Keratinocyte (primary cell): ENCODE results near the gene BBS7. TPM values are rescaled to one million over a fixed set of nuclear protein-coding genes. Genes with fewer than 3 reads are reported as not detected.

Source experiments
- DNase-seq: peaks from one replicate; pipeline ENCODE4 v3.0.0-alpha.2; 2011; ENCODE audit warnings: low read depth, missing footprints, low spot score
- FAIRE-seq: peaks from 2 replicates; lab custom pipeline; 2011; peaks lifted over from hg19 to GRCh38; lab: Jason Lieb, UNC
- H2AFZ ChIP-seq: 2 replicates; pipeline ENCODE4 v1.6.0; 2012; ENCODE audit warnings: low read length, control low read depth, inconsistent platforms; ENCODE audit not compliant: control insufficient read depth
- H3K27ac ChIP-seq: 2 replicates; pipeline ENCODE4 v1.5.1; 2011; ENCODE audit warnings: low read length; ENCODE audit not compliant: control insufficient read depth, insufficient read depth
- H3K27me3 ChIP-seq: 3 replicates; pipeline ENCODE4 v1.6.0; 2011; ENCODE audit warnings: low read length; ENCODE audit not compliant: control insufficient read depth, insufficient read depth; ENCODE audit errors: extremely low read depth
- H3K36me3 ChIP-seq, 2 experiments: 2 replicates in 1 of 2; 3 replicates in 1 of 2; pipeline ENCODE4 v1.5.1; 2011; ENCODE audit warnings: low read length in 2 of 2, mild to moderate bottlenecking in 1 of 2; ENCODE audit not compliant: control insufficient read depth in 2 of 2, insufficient read depth in 2 of 2; ENCODE audit errors: extremely low read depth in 1 of 2
- H3K4me1 ChIP-seq: 3 replicates; pipeline ENCODE4 v1.5.1; 2011; ENCODE audit warnings: low read length; ENCODE audit not compliant: control insufficient read depth, insufficient read depth; ENCODE audit errors: extremely low read depth
- H3K4me2 ChIP-seq: 3 replicates; pipeline ENCODE4 v1.6.0; 2011; ENCODE audit warnings: low read depth, low read length; ENCODE audit not compliant: control insufficient read depth, insufficient read depth; ENCODE audit errors: extremely low read depth
- H3K4me3 ChIP-seq, 3 experiments: fragments of 200-600 bp in 1 of 3; sonication (generic) in 1 of 3; 2 replicates in 2 of 3; 3 replicates in 1 of 3; pipeline ENCODE4 v1.5.1; 2011 to 2016; ENCODE audit warnings: low read length in 3 of 3, mild to moderate bottlenecking in 3 of 3, control low read depth in 2 of 3, inconsistent platforms in 1 of 3, low read depth in 1 of 3, mixed read lengths in 1 of 3, mixed run types in 1 of 3, moderate library complexity in 1 of 3; ENCODE audit not compliant: control insufficient read depth in 2 of 3, insufficient read depth in 2 of 3; ENCODE audit errors: extremely low read depth in 1 of 3
- H3K79me2 ChIP-seq: 2 replicates; pipeline ENCODE4 v1.6.0; 2012; ENCODE audit warnings: low read length; ENCODE audit not compliant: control insufficient read depth, insufficient read depth
- H3K9ac ChIP-seq: 3 replicates; pipeline ENCODE4 v1.6.0; 2011; ENCODE audit warnings: low read length; ENCODE audit not compliant: control insufficient read depth, insufficient read depth; ENCODE audit errors: extremely low read depth
- H3K9me1 ChIP-seq: 3 replicates; pipeline ENCODE4 v1.6.0; 2011; ENCODE audit warnings: low read length; ENCODE audit not compliant: control insufficient read depth, insufficient read depth; ENCODE audit errors: extremely low read depth
- H3K9me3 ChIP-seq: 2 replicates; pipeline ENCODE4 v1.5.1; 2012; ENCODE audit warnings: low read depth, low read length; ENCODE audit not compliant: control insufficient read depth
- H4K20me1 ChIP-seq: 3 replicates; pipeline ENCODE4 v1.6.0; 2011; ENCODE audit warnings: low read length; ENCODE audit not compliant: control insufficient read depth, insufficient read depth; ENCODE audit errors: extremely low read depth
- EZH2 ChIP-seq: IDR thresholded peaks from one replicate; pipeline ENCODE4 v1.6.1; 2012; ENCODE audit warnings: inconsistent platforms, mild to moderate bottlenecking, low read length, moderate library complexity
- dilution Hi-C: fragments of 300-500 bp; cut with MboI; formaldehyde crosslinking; loops from one replicate; pipeline ENCODE4 v1.7.0; 2020; ENCODE audit warnings: low sequenced_read_pairs; ENCODE audit not compliant: extremely low pct_ligation_motif_present
- polyA plus RNA-seq, 5 experiments: library from polyadenylated mRNA; depleted of rRNA in 3 of 5; stranded (reverse) in 3 of 5; stranded (forward) in 1 of 5; unstranded in 1 of 5; fragments of >200 nt; gene quantifications; 1 replicate in 1 of 5; 2 replicates in 3 of 5; 3 replicates in 1 of 5; pipeline versions ENCODE4 v1.2.1 to v1.2.3, GENCODE V29; 2011 to 2012; ENCODE audit warnings: missing spikeins in 2 of 5, low read depth in 1 of 5, low replicate concordance in 1 of 5
- TF ChIP-seq, protein P1 (sequence below), 3 experiments: IDR thresholded peaks in 1 of 3; conservative IDR thresholded peaks in 1 of 3; optimal IDR thresholded peaks in 1 of 3; 2 replicates in 2 of 3; 3 replicates in 1 of 3; pipeline versions ENCODE3 to v1.5.1; 2011; ENCODE audit warnings: low read length in 3 of 3, mild to moderate bottlenecking in 3 of 3, moderate library complexity in 2 of 3, control low read depth in 1 of 3, inconsistent platforms in 1 of 3; ENCODE audit not compliant: insufficient read depth in 2 of 3; ENCODE audit errors: extremely low read depth in 1 of 3

The BBS7 gene
- polyA plus RNA-seq, 1 donor (not counting 4 experiments of a cell fraction or from before 2014, with no cell fraction given) = 34.8 TPM

DNA sequence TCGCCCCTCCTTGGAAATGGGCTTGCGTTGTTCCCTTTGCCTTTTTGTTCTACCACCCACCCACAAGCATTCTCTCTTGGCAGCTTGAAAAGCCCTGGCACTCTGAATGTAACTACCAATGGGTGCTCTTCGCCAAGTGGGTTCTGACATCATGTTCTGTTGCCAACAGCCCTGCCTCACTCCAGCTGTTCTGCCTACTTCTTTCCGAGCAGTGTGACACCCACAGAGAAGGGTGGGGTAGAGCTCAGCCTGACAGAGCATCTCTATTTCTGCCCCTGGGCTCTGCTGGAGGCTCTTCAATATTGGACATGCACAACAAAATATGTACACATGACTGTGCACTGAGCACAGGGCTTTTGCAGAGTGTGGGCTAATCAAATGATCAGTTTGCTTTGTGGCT, 84.8 kb downstream of the BBS7 start:
- peak overlapping the region; percentile 41 for H2AFZ ChIP-seq
- dilution Hi-C loops = no loop called here

DNA sequence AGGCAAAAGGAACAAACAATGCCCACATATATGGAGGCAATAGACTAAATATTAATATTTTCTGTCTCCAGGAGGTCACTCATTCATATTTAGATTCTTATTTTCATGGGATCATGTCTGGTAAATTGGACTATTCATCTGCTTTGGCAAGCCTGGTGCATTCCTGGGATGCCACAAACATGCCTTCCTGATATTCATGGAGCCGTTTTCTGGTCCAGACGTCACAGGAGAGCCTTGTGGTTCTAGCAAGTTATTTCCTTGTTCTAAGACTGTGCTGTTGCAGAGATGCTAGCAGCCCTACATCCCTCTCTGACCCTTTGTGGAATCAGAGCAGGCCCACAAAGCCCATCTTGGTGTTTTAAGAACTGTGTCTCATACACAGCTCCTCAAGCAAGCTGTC, 85.3 kb downstream of the BBS7 start:
- Histone ChIP-seq H3K36me3 (no peaks in the 10 kb centered on the region), H2AFZ (peak overlapping the region; percentile 41), H3K4me1 (peaks cover 22% of the 10 kb centered on the region), H3K4me2 (peak overlapping the region; percentile 25), H4K20me1 (no peaks in the 10 kb centered on the region), H3K79me2 (no peaks in the 10 kb centered on the region), H3K4me3 (no peak overlapping the region), H3K27me3 (no peaks in the 10 kb centered on the region), H3K9ac (no peak overlapping the region), H3K27ac (peak overlapping the region; percentile 39), H3K9me3 (no peaks in the 10 kb centered on the region), H3K9me1 (peaks cover 2% of the 10 kb centered on the region)
- FAIRE-seq (peak; percentile 92), DNase-seq (peak; percentile 52)
- TF ChIP-seq, protein P1, sequence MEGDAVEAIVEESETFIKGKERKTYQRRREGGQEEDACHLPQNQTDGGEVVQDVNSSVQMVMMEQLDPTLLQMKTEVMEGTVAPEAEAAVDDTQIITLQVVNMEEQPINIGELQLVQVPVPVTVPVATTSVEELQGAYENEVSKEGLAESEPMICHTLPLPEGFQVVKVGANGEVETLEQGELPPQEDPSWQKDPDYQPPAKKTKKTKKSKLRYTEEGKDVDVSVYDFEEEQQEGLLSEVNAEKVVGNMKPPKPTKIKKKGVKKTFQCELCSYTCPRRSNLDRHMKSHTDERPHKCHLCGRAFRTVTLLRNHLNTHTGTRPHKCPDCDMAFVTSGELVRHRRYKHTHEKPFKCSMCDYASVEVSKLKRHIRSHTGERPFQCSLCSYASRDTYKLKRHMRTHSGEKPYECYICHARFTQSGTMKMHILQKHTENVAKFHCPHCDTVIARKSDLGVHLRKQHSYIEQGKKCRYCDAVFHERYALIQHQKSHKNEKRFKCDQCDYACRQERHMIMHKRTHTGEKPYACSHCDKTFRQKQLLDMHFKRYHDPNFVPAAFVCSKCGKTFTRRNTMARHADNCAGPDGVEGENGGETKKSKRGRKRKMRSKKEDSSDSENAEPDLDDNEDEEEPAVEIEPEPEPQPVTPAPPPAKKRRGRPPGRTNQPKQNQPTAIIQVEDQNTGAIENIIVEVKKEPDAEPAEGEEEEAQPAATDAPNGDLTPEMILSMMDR (optimal IDR thresholded peaks at IDR 0.05 in 1 of 3, IDR thresholded peaks at IDR 0.05 in 1 of 3, conservative IDR thresholded peaks at IDR 0.05 in 1 of 3; ENCODE audit: extremely low read depth in 1 of 3, insufficient read depth in 2 of 3, low read length in 3 of 3) = no peak
- TF ChIP-seq EZH2 = no peak
- dilution Hi-C loops = no loop called here

More for the DNA sequence above, 84.8 kb downstream of the BBS7 start:
- peaks cover 2% of the 10 kb centered on the region for H3K9me1 ChIP-seq
- H3K4me2 ChIP-seq = peak overlapping the region; percentile 25
- no peaks in the 10 kb centered on the region for H3K79me2 ChIP-seq
- no peak overlapping the region for H3K9ac ChIP-seq
- H3K4me1 ChIP-seq = peaks cover 27% of the 10 kb centered on the region
- H3K27ac ChIP-seq = peak overlapping the region; percentile 39
- H3K4me3 ChIP-seq = no peak overlapping the region
- DNase-seq = peak; percentile 15
- H4K20me1 ChIP-seq = no peaks in the 10 kb centered on the region
- H3K36me3 ChIP-seq = no peaks in the 10 kb centered on the region
- H3K9me3 ChIP-seq = no peaks in the 10 kb centered on the region
- peak; percentile 46 for FAIRE-seq
- TF ChIP-seq, protein P1 (optimal IDR thresholded peaks at IDR 0.05 in 1 of 3, IDR thresholded peaks at IDR 0.05 in 1 of 3, conservative IDR thresholded peaks at IDR 0.05 in 1 of 3; ENCODE audit: extremely low read depth in 1 of 3, insufficient read depth in 2 of 3, low read length in 3 of 3) = no peak
- no peak for TF ChIP-seq EZH2
- H3K27me3 ChIP-seq = no peaks in the 10 kb centered on the region
